ENCODE results near the gene VPS13A. TPM values are rescaled to one million over a fixed set of nuclear protein-coding genes. Genes with fewer than 3 reads are reported as not detected.

Gene VPS13A
- polyA plus RNA-seq, 1 donor from 2014 or later: 20.6 TPM

- TF ChIP-seq, protein P1, sequence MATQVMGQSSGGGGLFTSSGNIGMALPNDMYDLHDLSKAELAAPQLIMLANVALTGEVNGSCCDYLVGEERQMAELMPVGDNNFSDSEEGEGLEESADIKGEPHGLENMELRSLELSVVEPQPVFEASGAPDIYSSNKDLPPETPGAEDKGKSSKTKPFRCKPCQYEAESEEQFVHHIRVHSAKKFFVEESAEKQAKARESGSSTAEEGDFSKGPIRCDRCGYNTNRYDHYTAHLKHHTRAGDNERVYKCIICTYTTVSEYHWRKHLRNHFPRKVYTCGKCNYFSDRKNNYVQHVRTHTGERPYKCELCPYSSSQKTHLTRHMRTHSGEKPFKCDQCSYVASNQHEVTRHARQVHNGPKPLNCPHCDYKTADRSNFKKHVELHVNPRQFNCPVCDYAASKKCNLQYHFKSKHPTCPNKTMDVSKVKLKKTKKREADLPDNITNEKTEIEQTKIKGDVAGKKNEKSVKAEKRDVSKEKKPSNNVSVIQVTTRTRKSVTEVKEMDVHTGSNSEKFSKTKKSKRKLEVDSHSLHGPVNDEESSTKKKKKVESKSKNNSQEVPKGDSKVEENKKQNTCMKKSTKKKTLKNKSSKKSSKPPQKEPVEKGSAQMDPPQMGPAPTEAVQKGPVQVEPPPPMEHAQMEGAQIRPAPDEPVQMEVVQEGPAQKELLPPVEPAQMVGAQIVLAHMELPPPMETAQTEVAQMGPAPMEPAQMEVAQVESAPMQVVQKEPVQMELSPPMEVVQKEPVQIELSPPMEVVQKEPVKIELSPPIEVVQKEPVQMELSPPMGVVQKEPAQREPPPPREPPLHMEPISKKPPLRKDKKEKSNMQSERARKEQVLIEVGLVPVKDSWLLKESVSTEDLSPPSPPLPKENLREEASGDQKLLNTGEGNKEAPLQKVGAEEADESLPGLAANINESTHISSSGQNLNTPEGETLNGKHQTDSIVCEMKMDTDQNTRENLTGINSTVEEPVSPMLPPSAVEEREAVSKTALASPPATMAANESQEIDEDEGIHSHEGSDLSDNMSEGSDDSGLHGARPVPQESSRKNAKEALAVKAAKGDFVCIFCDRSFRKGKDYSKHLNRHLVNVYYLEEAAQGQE (IDR thresholded peaks at IDR 0.05; ENCODE audit: borderline replicate concordance): no peak
- TF ChIP-seq MXI1 (conservative IDR thresholded peaks at IDR 0.05; ENCODE audit: poor library complexity, severe bottlenecking): no peak
- TF ChIP-seq TAF1 (IDR thresholded peaks at IDR 0.05; ENCODE audit: low read depth): no peak
- TF ChIP-seq POLR2AphosphoS5 (IDR thresholded peaks at IDR 0.05): no peak
Observed at GRCh38 chr9:77442436-77442835, 265.1 kb downstream of the VPS13A start (continued).

- Histone ChIP-seq H3K27ac (ENCODE audit: low read length) (no peak overlapping the region), H3F3A (ENCODE audit: insufficient read depth, low read length, poor library complexity, severe bottlenecking) (no peaks in the 10 kb centered on the region), H3K36me3 (ENCODE audit: insufficient read depth, low read length) (no peaks in the 10 kb centered on the region), H3K9ac (ENCODE audit: low read length) (no peak overlapping the region), H3K9me3 (ENCODE audit: low read length) (no peaks in the 10 kb centered on the region), H3K79me2 (replicated peaks; ENCODE audit: insufficient read depth, low read length) (no peaks in the 10 kb centered on the region), H2AFZ (ENCODE audit: low read depth, low read length) (no peak overlapping the region), H3K4me3 (ENCODE audit: low read length) (no peak overlapping the region), H3K4me2 (ENCODE audit: low read length) (no peak overlapping the region), H3K27me3 (ENCODE audit: insufficient read depth, low read depth, low read length) (no peaks in the 10 kb centered on the region), H4K20me1 (ENCODE audit: insufficient read depth) (no peaks in the 10 kb centered on the region), H3K9me2 (ENCODE audit: insufficient read depth, low read length) (no peaks in the 10 kb centered on the region)
- TF ChIP-seq RAD21 (conservative IDR thresholded peaks at IDR 0.05) (no peak), MXI1 (conservative IDR thresholded peaks at IDR 0.05; ENCODE audit: poor library complexity, severe bottlenecking) (no peak), EZH2 (IDR thresholded peaks at IDR 0.05; ENCODE audit: borderline replicate concordance, insufficient read depth, low read length, poor library complexity, severe bottlenecking) (no peak), EP300 (conservative IDR thresholded peaks at IDR 0.05; ENCODE audit: poor library complexity, severe bottlenecking) (no peak), TAF1 (IDR thresholded peaks at IDR 0.05; ENCODE audit: low read depth) (no peak), SMC3 (conservative IDR thresholded peaks at IDR 0.05; ENCODE audit: poor library complexity) (no peak), POLR2AphosphoS5 (IDR thresholded peaks at IDR 0.05) (no peak)
- TF ChIP-seq, protein P1 (IDR thresholded peaks at IDR 0.05; ENCODE audit: borderline replicate concordance): no peak
- TF ChIP-seq, protein P2, sequence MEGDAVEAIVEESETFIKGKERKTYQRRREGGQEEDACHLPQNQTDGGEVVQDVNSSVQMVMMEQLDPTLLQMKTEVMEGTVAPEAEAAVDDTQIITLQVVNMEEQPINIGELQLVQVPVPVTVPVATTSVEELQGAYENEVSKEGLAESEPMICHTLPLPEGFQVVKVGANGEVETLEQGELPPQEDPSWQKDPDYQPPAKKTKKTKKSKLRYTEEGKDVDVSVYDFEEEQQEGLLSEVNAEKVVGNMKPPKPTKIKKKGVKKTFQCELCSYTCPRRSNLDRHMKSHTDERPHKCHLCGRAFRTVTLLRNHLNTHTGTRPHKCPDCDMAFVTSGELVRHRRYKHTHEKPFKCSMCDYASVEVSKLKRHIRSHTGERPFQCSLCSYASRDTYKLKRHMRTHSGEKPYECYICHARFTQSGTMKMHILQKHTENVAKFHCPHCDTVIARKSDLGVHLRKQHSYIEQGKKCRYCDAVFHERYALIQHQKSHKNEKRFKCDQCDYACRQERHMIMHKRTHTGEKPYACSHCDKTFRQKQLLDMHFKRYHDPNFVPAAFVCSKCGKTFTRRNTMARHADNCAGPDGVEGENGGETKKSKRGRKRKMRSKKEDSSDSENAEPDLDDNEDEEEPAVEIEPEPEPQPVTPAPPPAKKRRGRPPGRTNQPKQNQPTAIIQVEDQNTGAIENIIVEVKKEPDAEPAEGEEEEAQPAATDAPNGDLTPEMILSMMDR (IDR thresholded peaks at IDR 0.05; ENCODE audit: poor library complexity, severe bottlenecking): no peak
Observed at GRCh38 chr9:77447646-77448045, 270.3 kb downstream of the VPS13A start.

Data from neural cell (in vitro differentiated cells).